Calu3 (cell line): ENCODE results near the gene ZNF407. TPM values are rescaled to one million over a fixed set of nuclear protein-coding genes. Genes with fewer than 3 reads are reported as not detected.

Source experiments
- BruUV-seq: library from RNA; stranded (reverse); fragments of 400-500 nt; replicated peaks from 2 replicates; lab custom pipeline; 2021; lab: Mats Ljungman, UMichigan
- CTCF ChIA-PET: fragments of 300-600 bp; sonication (Branson Sonifier 250); formaldehyde crosslinking; loops from one replicate; lab custom pipeline; 2022; ENCODE audit warnings: antibody characterized with exemption; lab: Charles Lee
- DNase-seq: peaks from one replicate; pipeline ENCODE4 v3.0.0; 2022
- H3K27ac Mint-ChIP-seq: one replicate; pipeline ENCODE4 v1.8.0; 2022; ENCODE audit warnings: mixed read lengths; ENCODE audit not compliant: unreplicated experiment
- H3K27me3 Mint-ChIP-seq: one replicate; pipeline ENCODE4 v1.8.0; 2022; ENCODE audit warnings: mixed read lengths; ENCODE audit not compliant: unreplicated experiment
- H3K36me3 Mint-ChIP-seq: one replicate; pipeline ENCODE4 v1.8.0; 2022; ENCODE audit warnings: mild to moderate bottlenecking, moderate library complexity, mixed read lengths; ENCODE audit not compliant: insufficient read depth, unreplicated experiment
- H3K4me1 Mint-ChIP-seq: one replicate; pipeline ENCODE4 v1.8.0; 2022; ENCODE audit warnings: mild to moderate bottlenecking, low read depth, mixed read lengths; ENCODE audit not compliant: unreplicated experiment
- H3K4me3 Mint-ChIP-seq: one replicate; pipeline ENCODE4 v1.8.0; 2022; ENCODE audit warnings: mild to moderate bottlenecking, low read depth, moderate library complexity, mixed read lengths; ENCODE audit not compliant: unreplicated experiment
- H3K9me3 Mint-ChIP-seq: one replicate; pipeline ENCODE4 v1.8.0; 2022; ENCODE audit warnings: low read depth, mixed read lengths; ENCODE audit not compliant: unreplicated experiment
- CTCF ChIP-seq: fragments of 200-600 bp; IDR thresholded peaks from one replicate; pipeline ENCODE4 v1.8.0; 2022; ENCODE audit warnings: antibody characterized with exemption; ENCODE audit not compliant: unreplicated experiment
- intact Hi-C: fragments of 100-400 bp; cut with micrococcal nuclease; formaldehyde crosslinking; loops from one replicate; pipeline ENCODE4 v1.10.0; 2022; ENCODE audit not compliant: unreplicated experiment
- total RNA-seq: library from RNA; stranded (reverse); gene quantifications from 2 replicates; pipeline ENCODE4 v1.2.3, GENCODE V29; 2022

ZNF407 gene
- total RNA-seq, 1 experiment from 2014 or later = 17.4 TPM

- CTCF ChIA-PET = no interaction called here
- no peak overlapping the region for H3K27ac Mint-ChIP-seq
- intact Hi-C loops = no loop called here
- H3K4me1 Mint-ChIP-seq = no peaks in the 10 kb centered on the region
- no peak for DNase-seq
- no peak overlapping the region for H3K4me3 Mint-ChIP-seq
- BruUV-seq = no TSS peak
- no peak for TF ChIP-seq CTCF
- H3K9me3 Mint-ChIP-seq = peaks cover 6% of the 10 kb centered on the region
- H3K36me3 Mint-ChIP-seq = no peaks in the 10 kb centered on the region
- peaks cover 42% of the 10 kb centered on the region for H3K27me3 Mint-ChIP-seq
Observed at GRCh38 chr18:74574916-74575315, 22.8 kb upstream of the ZNF407 start.

DNA sequence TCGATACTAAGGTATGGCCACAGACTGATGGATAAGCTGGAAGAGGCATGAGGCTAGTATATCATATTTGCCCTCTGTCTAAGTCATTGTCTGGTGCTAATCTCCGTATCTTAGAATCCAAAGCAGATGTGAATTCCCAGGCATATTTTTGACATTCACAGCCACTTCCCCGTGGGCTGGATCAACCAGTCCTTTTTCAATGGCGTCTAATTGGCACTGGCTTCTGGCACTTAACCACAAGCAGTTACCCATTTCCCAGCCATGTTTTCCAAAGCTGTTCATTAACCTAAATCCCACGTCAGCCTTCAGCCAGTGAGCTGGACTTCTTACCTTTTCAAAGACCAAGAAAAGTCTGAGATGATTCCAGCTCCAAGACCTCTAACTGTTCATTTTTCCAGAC, 20.7 kb upstream of the ZNF407 start:
- H3K27me3 Mint-ChIP-seq = peaks cover 49% of the 10 kb centered on the region
- intact Hi-C loops = no loop called here
- no peak for DNase-seq
- no peak for TF ChIP-seq CTCF
- no peaks in the 10 kb centered on the region for H3K36me3 Mint-ChIP-seq
- CTCF ChIA-PET = no interaction called here
- peaks cover 3% of the 10 kb centered on the region for H3K9me3 Mint-ChIP-seq
- no TSS peak for BruUV-seq
- no peak overlapping the region for H3K4me3 Mint-ChIP-seq
- no peaks in the 10 kb centered on the region for H3K4me1 Mint-ChIP-seq
- H3K27ac Mint-ChIP-seq = no peak overlapping the region

DNA sequence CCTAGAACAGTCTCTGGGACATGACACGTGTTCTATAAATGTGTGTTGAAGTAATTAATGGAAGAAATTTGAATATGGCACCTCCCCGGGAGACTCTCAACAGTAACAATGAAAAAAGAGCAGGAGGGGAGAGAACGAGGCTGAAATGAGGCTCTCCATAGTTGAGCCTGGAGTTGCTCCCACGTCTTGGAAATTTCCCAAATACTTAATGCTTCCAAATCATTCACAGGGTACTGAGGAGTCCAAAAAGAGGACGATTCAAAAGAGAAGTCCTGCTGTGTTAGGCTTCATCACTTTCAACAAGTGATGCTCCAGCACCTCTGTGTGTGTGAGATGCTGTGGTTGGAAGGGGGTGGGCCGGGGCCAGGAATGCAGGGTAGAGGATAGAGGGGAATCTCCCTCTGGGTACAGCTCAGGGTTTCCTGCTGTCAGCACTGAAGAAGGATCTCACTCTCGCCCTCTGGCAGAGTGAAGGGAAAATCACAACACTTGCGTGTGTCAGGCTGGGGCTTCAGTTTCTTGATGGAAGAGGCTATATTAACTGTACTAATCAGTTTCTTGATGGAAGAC, 18.1 kb upstream of the ZNF407 start:
- no peaks in the 10 kb centered on the region for H3K9me3 Mint-ChIP-seq
- no peaks in the 10 kb centered on the region for H3K4me1 Mint-ChIP-seq
- H3K27me3 Mint-ChIP-seq = peaks cover 58% of the 10 kb centered on the region
- no peak overlapping the region for H3K27ac Mint-ChIP-seq
- CTCF ChIA-PET = no interaction called here
- no peak for TF ChIP-seq CTCF
- H3K36me3 Mint-ChIP-seq = no peaks in the 10 kb centered on the region
- intact Hi-C loops = no loop called here
- H3K4me3 Mint-ChIP-seq = no peak overlapping the region
- no peak for DNase-seq
- BruUV-seq = no TSS peak

DNA sequence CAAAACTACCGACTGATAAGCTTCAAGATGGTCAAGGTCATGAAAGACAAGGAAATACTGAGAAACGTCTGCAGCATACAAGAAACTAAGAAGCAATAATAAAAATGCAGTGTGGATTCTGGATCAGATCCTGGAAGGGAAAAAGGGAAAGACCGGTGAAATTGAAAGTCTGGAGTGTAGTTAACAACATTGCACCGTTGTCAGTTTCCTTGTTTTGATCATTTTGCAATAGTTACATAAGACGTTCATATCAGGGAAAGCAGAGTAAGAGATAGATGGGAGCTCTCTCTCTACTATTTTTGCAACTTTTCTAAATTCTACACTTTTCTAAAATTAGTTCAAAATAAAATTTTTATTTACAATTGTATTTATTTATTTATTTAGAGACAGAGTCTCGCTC, 15.0 kb upstream of the ZNF407 start:
- DNase-seq = no peak
- Mint-ChIP-seq H3K4me1 (no peaks in the 10 kb centered on the region), H3K27ac (no peak overlapping the region), H3K36me3 (no peaks in the 10 kb centered on the region), H3K27me3 (peaks cover 89% of the 10 kb centered on the region), H3K9me3 (no peaks in the 10 kb centered on the region), H3K4me3 (no peak overlapping the region)
- CTCF ChIA-PET = no interaction called here
- intact Hi-C loops = no loop called here
- BruUV-seq = no TSS peak
- no peak for TF ChIP-seq CTCF
